Activated T-cell treated with anti-CD3 and anti-CD28 coated beads for 1 hour (primary cell): Measurements from ENCODE around the gene FSCN2.
"Not testable (repeated sequence)": the region's sequence is repeated elsewhere in the genome, so short reads cannot be mapped to it uniquely, and the experiment has no call there.

Source experiments
- DNase-seq: peaks from one replicate; pipeline ENCODE4 v3.0.0-alpha.2; 2020; ENCODE audit warnings: low read depth

FSCN2 gene

GRCh38 chr17:81528651-81529436 lies 667 bp downstream of the FSCN2 start:
- no peak for DNase-seq

- no peak for DNase-seq
These were observed 1.2 kb downstream of the FSCN2 start for GRCh38 chr17:81529437-81529803.

GRCh38 chr17:81531013-81531412 lies 2.8 kb downstream of the FSCN2 start:
- DNase-seq: not testable (repeated sequence)

GRCh38 chr17:81531998-81532404 lies 3.8 kb downstream of the FSCN2 start:
- DNase-seq: not testable (repeated sequence)

- DNase-seq: no peak
These were observed 4.5 kb downstream of the FSCN2 start for GRCh38 chr17:81532490-81533287.

GRCh38 chr17:81533339-81534141 lies 5.4 kb downstream of the FSCN2 start:
- DNase-seq: no peak

GRCh38 chr17:81534157-81535006 lies 6.2 kb downstream of the FSCN2 start:
- DNase-seq: no peak

- no peak for DNase-seq
These were observed 6.8 kb downstream of the FSCN2 start for GRCh38 chr17:81535007-81535328.

- DNase-seq: no peak
These were observed 7.5 kb downstream of the FSCN2 start for GRCh38 chr17:81535480-81536298.

GRCh38 chr17:81536299-81537290 lies 8.4 kb downstream of the FSCN2 start:
- no peak for DNase-seq

- DNase-seq: peak; percentile 32
These were observed 9.2 kb downstream of the FSCN2 start for GRCh38 chr17:81537343-81537855.

GRCh38 chr17:81537856-81538555 lies 9.8 kb downstream of the FSCN2 start:
- DNase-seq: no peak

GRCh38 chr17:81538651-81539570 lies 10.7 kb downstream of the FSCN2 start:
- no peak for DNase-seq

- no peak for DNase-seq
These were observed 11.4 kb downstream of the FSCN2 start for GRCh38 chr17:81539571-81539900.

- DNase-seq: no peak
These were observed 11.9 kb downstream of the FSCN2 start for GRCh38 chr17:81539961-81540675.

GRCh38 chr17:81540676-81541027 lies 12.5 kb downstream of the FSCN2 start:
- no peak for DNase-seq

- no peak for DNase-seq
These were observed 12.9 kb downstream of the FSCN2 start for GRCh38 chr17:81541123-81541522.
